ENCODE measurements around the gene CETP.
"Not testable (repeated sequence)": the region's sequence is repeated elsewhere in the genome, so short reads cannot be mapped to it uniquely, and the experiment has no call there.

DNA sequence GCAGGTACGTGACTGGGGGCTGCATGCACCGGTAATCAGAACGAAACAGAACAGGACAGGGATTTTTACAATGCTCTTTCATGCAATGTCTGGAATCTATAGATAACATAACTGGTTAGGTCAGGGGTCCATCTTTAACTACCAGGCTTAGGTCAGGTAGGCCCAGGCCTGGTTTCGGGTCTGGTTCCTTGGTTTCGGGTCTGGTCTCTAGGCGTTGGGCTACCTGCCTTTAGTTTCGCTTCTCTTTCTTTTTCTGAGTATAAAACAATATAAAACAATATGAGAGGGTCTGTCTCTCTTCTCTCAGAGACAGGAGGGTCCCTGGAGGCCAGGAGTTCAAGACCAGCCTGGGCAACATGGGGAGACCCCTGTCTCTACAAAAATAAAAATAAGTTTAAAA lies 12.1 kb downstream of the CETP start:
- not testable (repeated sequence) for TF ChIP-seq ELF4 (IDR thresholded peaks at IDR 0.05); FOXM1 (IDR thresholded peaks at IDR 0.05; ENCODE audit: borderline replicate concordance); NFRKB (IDR thresholded peaks at IDR 0.05); BHLHE40 (IDR thresholded peaks at IDR 0.05; ENCODE audit: borderline replicate concordance); FOXA1 (IDR thresholded peaks at IDR 0.05); TARDBP (IDR thresholded peaks at IDR 0.05); SUZ12 (IDR thresholded peaks at IDR 0.05)

Measured in HEK293T (cell line).